Ramos (cell line): ENCODE results near the gene DNAJC6.

Experiments used
- in situ Hi-C: fragments of 300-500 bp; cut with MboI; formaldehyde crosslinking; loops from one replicate; pipeline ENCODE4 v1.14.3; 2022; ENCODE audit warnings: low sequenced_read_pairs; ENCODE audit not compliant: unreplicated experiment

Gene DNAJC6

DNA sequence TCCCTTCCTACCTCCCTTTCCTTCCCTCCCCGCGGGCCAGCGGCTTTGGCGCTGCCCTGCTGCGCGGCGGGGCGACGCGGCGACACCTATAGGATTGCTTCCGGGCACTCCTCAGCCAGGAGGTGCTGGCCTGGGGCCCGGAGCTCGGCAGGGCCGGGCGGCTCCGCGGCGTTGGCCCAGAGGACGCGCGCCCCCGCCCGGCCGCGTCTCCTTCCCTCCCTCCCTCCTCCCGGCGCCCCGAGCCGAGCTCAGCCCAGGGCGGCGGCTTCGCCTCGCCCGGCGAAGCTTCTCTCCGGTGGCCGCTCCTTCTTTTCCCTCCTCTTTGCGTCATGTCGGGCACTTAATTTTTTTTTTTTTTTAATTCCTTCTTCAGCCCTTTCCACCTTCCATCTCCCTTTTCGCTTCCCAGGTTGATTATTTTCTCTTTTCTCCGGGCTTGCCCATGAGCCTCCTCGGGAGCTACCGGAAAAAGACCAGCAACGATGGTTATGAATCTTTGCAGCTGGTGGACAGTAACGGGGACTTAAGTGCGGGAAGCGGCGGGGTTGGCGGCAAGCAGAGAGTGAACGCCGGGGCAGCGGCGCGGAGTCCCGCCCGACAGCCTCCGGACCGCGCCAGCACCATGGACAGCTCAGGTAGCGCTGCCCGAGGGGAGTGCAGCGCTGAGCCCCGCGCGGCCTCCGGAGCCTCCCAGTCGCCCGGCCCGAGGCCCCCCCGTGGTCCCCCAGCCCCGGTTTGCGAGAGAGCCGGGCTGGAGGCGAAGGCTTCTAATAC lies at the start of gene DNAJC6:
Gene DNAJC6, plus strand, starts transcription at position 240 of the 774 bp plus-strand sequence. Its CDS starts 203 bp downstream, at position 443.
- in situ Hi-C loops, result no loop called here

DNA sequence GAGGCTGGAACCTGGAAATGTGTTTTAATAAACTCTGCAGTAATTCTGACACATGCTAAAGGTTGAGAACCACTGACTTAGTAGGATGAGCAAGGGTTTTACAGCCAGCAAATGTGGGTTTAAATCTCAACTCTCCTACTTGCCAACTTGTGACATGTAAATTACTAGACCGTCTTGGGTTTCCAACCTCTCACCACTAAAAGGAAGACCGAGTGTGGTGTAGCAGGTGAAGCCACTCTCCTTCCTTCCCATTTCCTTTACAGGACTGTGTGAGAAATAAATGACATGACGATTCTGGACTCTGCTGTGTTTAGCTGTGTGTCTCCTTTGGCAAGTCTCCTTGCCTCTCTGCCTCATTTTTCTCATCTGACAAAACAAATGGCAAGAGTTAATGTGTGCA lies 49.5 kb upstream of the DNAJC6 start:
- in situ Hi-C loops, result loop anchor here (10.0 kb wide), 1 partner anchor 165 kb away; the partner anchor contains the start of genes LEPR and LEPROT

DNA sequence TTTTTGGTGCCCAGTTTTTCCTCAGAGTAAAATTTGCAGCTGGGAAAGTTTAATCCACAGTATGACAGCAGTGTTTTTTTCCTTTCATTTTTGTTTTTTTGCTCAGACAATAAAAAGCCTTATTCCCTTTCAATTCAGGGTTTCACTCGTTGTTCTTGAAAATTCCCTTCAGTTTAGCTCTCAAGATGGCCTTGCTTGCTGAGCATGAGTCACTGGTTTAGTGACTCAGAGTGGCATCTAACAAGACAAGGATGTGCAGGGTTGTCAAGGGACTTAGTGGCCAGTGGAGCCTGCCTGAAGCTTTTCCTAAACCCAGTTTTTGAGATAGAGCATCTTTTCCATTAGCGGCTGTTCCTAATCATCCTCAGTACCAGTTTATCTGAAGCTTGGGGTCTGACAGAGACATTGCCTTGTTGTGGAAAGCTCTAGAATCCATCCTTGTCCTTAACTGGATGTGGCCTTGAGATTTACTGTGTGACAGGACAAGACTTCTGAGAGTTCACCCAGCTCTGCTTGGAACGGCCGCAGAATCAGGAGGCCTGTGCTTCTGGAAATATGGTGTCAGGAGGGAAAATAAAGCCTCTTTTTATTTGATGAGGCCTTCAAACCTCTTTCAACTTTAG lies 48.4 kb upstream of the DNAJC6 start:
- in situ Hi-C loops, result no loop called here

DNA sequence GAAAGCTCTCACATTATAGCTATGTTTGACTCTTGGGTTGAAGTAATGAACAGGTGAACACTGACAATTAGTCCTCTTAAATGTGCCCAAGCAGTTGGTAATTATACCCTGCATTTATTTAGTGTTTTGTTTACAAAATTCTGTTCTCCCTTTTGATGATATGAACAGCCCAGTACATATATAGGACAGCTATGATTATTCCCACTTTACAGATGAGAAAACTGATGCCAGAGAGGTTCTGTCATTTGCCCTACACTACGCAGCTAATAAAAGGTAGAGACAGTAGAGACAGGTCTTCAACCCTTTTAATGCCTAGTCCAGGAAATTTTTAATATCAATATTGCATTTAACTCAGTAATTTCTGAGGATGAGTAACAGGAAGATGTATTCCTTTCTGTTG lies 46.1 kb upstream of the DNAJC6 start:
- in situ Hi-C loops, result no loop called here

DNA sequence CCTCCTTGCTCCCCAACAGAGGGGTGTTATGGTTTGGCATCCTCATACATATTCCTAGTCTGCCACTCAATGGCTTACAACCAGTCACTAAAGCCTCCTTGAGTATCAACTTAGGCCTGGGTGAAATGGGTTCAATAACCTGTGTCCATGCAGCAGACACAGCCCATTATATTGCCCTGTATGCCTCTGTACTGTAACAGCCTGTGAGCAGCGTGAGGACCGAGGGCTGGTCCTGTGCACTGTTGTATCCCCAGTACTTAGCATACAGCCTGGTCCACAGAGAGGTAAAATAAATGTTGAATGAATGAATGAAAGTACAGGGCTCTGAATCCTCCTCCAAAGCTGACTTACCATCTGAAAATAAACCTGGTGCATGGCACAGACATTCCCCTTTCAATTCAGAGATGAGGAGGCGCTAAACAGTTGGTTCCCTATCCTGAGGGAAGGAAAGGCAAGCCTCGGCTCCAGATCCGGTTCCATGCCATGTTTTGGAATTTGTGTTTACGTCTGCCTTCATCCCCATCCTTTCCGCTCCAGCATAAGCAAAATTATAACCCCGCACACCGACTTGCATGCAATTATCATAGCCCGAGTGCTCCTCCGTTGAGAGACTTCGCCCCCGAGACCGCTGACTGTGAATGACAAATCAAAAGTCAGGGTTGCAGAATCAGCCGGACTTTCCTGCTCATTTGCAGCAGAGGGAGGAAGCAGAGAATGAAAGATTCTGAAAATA lies 45.0 kb upstream of the DNAJC6 start:
- in situ Hi-C loops, result no loop called here

DNA sequence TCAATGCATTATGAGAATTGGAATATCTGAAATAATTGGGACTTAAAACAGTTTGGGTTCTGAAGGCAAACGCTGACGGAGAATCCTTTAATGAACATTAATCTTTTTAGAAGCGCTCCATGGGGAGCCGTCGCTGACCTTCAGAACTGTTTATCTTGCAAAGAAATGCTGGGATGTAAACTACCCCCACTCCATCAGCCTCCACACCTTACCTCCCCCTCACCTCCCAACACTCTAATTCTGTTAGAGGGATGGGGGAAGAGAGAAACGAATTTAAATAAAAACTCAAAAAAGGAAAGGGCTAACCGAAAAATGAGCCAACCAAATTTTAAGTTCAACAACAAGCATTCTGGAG lies 44.1 kb upstream of the DNAJC6 start:
- in situ Hi-C loops, result no loop called here

DNA sequence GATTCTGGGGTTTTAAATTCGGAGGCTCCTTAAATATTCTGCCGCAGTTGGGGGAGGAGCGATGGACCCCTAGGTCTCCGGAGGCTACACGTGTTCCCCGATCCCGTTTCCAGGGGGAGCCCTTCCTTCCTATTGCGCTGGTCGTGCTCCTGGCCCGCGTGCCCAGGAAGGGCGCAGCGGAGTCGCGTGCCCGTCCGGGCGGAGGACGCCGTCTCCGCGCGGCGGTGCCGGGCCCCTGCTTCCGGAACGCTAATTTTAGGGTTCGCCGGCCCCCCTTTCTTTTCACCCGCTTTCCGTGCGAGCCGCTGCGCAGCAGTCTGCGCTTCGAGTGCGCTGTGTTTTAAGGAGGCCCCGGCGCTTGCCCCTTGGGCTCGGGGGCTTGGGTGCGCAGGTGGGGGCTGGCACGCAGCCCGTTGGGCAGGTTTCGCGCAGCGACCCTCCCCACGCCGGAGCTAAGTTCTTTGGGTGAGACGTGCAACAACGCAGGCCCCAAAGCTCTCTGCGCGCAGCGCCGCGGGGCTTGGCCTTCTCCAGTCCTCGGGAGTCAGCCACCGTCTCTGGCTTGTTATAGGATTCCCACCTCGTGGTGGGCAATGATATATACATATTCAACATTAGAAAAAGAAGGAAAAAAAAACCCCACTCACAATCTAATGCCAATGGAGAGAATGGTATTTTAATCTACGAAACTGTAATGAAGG lies 43.5 kb upstream of the DNAJC6 start:
- in situ Hi-C loops, result no loop called here

DNA sequence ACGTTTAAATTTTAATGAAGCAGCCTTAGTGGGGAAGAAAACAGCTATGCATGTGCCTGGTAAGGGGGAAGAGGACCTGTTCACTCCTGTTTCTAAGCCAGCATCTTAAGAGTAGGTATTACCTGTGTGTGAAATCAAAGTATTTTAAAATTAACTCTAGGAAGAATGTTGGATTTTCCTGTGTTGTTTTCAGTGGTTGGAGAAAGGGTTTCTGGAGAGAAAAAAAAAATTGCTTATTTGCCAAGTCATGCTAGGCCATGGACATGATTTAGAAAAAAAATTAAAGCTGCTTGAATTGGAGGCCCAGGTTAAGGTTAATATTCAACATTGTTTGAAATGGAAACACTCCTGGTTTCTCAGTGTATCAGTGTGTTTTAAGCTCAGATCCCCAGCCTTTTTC lies 42.9 kb upstream of the DNAJC6 start:
- in situ Hi-C loops, result no loop called here

DNA sequence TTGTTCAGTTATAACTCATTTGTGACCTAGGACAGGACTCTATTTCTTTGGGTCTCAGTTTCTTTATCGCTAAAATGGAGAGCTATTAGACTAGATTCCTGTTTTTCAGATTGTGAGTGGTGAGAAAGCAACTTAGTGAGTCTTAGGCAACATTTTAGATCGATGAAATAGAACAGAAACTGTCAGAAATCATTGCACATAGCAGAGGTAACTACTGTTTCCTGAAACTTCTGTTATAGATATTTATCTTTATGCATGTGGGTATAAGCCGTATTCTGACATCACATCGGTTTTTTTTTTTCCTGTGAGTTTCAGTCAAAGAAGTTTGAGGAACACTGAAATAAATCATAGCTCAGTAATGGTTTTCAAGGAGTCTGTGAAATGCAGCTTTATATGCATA lies 42.1 kb upstream of the DNAJC6 start:
- in situ Hi-C loops, result no loop called here

DNA sequence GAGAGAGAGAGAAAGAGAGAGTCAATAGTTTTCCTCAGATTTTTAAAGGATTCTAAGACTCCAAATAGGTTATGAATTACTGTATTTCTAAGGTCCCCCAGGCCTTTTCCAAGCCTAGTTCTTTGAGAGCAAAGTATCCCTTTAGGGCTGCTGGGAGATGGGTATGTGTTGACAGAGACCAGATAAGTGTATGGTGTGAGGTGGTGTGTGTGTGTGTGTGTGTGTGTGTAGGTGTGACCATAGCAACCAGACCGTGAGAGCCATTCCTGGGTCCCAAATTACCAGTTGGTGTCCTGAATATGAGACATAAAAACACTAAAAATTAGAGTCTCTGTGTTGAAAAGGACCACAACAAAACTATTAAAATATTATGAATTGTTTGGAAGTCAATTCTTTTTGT lies 41.7 kb upstream of the DNAJC6 start:
- in situ Hi-C loops, result no loop called here

DNA sequence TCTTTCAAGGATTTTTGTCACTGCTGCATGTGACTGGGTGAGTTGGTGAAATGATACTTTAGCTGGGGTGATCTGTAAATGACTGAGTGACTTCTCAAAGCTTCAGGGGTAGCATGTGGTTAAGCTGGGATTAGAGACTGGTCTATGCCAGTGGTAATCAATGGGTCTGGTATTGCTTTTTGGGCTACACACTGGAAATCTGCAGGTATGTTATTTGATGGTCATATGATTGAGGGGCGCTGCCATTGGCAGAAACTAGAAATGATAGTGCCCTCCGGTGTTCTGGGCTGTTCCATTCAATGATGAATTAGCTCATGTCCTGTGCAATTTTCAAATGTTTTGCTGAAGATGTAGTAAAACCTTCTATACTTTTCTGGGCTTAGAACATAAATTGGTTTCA lies 39.7 kb upstream of the DNAJC6 start:
- in situ Hi-C loops, result no loop called here

DNA sequence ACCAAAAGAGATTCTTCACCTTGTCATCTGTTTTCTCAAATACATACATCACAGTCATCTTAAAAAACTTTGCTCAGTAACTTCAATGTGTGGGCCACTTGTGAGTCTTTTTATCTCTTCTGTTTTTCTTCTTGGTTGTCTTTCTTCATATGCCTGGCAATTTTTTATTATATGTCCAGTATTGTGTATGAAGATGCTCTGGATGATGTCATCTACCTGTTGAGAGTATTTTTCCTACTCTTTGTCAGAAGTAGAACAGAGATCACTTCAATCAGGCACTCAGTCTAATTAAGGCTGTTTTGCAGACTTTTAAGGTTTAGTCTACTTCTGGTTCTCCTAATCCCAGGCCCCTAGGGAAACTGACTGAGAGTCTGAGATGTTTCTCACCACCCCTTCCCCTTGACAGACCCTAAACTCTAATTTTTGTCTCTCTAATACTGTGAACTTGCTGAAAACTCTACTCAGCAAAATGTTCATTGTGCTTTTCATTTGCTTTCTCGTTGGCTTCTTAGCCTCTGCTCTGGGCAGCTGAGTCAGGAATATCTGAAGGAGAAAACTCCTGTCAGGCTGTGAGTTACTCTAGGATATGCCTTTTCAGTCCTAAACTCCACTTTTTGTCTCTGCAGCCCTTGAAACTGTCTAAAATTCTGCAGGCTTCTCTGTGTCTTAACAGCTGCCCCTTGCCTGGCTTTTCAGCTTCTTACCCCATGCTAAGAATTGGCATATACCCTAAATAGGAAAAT lies 33.0 kb upstream of the DNAJC6 start:
- in situ Hi-C loops, result no loop called here

DNA sequence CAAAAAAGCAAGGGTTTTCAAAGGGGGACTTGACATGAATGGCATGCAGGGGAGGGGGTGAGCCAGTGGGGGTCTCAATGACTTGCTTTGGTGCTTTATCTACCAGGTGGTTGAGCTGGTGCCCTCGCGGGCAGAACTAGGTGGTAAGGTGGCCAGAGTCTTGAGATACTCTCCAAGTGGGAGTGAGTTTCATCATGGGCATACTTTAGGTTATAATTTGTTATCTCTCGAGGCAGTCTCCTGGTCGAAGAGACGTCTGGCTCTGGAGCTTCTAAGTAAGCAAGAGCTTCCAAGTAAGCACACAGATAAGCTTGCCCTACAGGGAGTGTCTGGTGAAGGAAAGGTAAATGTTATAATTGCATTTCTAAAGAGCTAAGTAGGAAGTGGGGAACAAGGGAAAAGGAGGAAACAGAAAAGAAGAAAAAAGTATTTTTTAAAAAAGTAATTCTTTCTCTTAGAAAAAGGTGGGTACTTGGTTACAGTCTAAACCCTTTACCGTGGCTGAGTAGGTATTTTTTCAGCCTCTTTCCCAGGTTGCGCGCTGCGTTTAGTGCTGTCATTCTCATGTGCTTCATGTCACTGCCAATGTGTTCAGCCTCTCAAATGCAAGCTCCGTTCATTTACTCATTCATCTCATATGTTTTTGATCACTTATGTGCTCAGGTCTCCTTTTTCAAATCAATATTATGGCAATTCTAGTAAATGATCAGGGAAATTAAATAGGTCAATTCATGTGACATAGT lies 31.6 kb upstream of the DNAJC6 start:
- in situ Hi-C loops, result no loop called here

DNA sequence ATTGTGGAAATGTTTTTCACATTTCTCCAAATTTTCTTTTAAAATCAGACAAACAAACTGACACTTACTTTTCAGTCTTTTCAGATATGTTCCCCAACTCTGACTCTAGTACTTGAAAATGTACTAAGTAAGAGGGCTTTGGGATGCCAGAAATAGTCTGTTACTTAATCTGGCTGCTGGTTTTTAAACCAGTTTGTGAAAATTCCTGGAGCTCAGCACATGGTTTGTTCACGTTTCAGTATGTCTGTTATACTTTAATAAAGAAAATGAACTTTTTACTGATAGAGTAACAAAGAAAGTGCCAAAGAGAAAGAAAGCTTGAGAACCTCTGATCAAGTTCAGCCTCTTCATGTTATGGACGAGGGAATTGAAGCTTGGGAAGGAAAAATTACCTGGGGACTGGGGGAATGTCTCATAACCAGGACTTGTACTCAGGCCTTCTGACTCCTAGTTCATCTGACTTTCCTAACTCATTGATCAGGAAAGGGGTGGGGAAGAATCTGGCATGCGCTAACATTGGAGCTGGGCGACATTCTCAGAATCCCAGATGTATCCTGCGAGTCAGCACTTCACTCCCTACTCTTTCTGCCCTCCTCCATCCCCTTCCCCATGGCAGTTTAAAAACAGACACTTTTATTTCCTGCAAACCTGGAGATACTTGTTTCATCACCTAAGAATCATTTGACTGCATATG lies 30.8 kb upstream of the DNAJC6 start:
- in situ Hi-C loops, result no loop called here

DNA sequence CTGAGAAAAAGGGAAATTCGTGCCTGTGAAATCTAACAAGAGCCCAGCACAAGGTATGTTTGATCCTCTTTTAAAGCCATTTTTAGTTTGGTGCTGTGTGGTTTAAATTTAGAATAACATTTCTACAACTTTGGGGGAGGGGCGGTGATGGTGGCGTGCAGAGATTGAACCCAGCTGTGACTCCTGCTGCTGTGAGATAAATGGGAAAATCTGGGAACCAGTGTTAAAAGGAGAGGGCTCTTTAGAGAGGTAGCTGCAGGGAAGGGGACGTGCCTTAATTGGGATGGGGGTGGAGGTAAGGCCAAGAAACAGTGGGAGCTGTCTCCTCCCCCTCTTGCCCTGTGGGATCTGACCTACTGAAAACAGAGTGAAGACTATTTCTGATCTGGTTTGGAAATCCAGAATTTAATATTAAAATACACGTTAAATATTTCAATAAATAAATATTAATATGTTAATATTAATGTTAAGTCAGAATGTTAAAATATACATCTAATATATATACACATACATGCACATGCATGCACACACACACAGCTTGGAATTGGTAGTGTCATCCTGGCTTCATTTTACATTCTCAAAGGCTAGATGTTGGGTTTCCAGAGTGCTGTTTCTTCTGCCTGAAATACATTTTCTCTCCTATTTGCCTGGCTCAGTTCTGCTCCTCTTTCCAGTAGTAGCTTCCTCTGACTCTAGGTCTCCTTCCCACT lies 30.1 kb upstream of the DNAJC6 start:
- in situ Hi-C loops, result no loop called here

DNA sequence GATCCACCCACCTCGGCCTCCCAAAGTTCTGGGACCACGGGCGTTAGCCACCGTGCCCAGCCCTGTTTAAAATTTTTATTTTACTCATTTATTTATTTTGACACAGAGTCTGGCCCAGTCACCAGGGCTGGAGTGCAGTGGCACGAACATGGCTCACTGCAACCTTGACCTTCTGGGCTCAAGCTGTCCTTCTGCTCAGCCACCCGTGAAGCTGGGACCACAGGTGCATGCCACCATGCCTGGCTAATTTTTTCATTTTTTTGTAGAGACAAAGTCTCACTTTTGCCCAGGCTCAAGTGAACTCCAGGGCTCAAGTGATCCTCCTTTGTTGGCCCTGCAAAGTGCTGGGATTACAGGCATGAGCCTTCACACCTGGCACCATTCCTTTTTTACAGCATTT lies 27.5 kb upstream of the DNAJC6 start:
- in situ Hi-C loops, result no loop called here

DNA sequence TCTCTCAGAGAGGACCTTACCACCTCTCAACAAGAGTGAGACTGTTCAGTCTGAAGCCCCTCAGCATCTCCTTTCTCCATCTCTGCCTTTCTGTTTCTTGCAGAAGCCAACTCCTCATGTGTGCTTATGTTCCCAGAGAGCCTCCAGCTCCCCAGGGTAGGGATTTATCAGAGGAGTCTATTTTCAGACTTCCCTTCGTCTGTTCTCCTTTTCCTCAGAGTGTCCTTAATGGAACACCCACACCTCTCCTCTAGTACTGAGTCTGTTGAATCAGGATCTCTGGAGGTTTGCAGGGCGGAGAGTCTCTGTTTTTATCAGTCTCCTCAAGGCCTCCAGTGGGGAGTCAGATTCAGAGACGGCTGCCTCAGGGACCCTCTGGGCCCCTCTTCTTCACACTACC lies 25.1 kb upstream of the DNAJC6 start:
- in situ Hi-C loops, result no loop called here

DNA sequence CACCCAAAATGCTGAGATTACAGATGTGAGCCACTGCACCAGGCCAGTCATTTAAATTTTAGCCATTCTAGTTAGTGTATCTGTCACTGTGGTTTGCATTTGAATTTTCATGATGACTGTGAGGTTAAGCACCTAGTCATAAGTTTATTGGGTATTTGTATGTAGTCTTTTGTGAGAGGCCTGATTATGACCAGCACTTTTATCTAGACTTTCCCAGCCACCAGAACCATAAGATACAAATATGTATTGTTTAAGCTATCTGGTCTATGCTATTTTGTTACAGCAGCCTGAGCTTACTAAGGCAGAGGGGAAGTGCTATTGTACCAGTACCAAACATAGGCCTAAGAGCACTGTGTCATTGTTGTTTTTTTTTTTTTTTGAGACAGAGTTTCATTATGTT lies 19.9 kb upstream of the DNAJC6 start:
- in situ Hi-C loops, result no loop called here
